Measurements from ENCODE around the gene POMT1. TPM values are rescaled to one million over a fixed set of nuclear protein-coding genes. Genes with fewer than 3 reads are reported as not detected.
A peak's percentile ranks its signal among the peaks of the same experiment; 100 is the strongest.
"Not testable (repeated sequence)": the region's sequence is repeated elsewhere in the genome, so short reads cannot be mapped to it uniquely, and the experiment has no call there.

The POMT1 gene
- total RNA-seq, 3 donors from 2014 or later (not counting 1 experiment from before 2014, with no cell fraction given) = 35.5 to 38.8 (median 36.3) TPM

GRCh38 chr9:131545003-131545785 is 42.5 kb downstream of the POMT1 start, which contains the start of gene PRRT1B:
Gene PRRT1B, plus strand, starts transcription at chr9:131545523. Its CDS starts 93 bp downstream, at chr9:131545616.
- peaks cover 33 to 45% of the 10 kb centered on the region in 2 donors for H3K27me3 Mint-ChIP-seq (ENCODE audit: low read depth in 2 of 2)
- 39% methylated on average over 50 of the region's 50 CpGs for WGBS (ENCODE audit: insufficient coverage)
- DNase-seq (no peak), ATAC-seq (no peak)
- no peak for TF ChIP-seq CTCF (IDR thresholded peaks at IDR 0.05)
- H3K4me3 ChIP-seq (ENCODE audit: low read length) = no peak within 1 kb of the TSS
- H3K27me3 ChIP-seq (ENCODE audit: control insufficient read depth, insufficient read depth, low read length) = peaks cover 21% of the 10 kb centered on the region
- H3K36me3 ChIP-seq (ENCODE audit: control insufficient read depth, insufficient read depth, low read length) = no peaks in the 10 kb centered on the region
- peaks cover 9% of the 10 kb centered on the region for H3K36me3 Mint-ChIP-seq
- H3K4me1 ChIP-seq (ENCODE audit: control insufficient read depth, insufficient read depth, low read length) = peaks cover 20% of the 10 kb centered on the region
- intact Hi-C loops (cut with micrococcal nuclease) = no loop called here
- peaks cover 20% of the 10 kb centered on the region for H3K9me3 ChIP-seq (ENCODE audit: control insufficient read depth, insufficient read depth, low read length)
- peaks cover 2 to 6% of the 10 kb centered on the region in 2 donors for H3K9me3 Mint-ChIP-seq
- H3K4me1 Mint-ChIP-seq = peaks cover 0 to 13% of the 10 kb centered on the region in 2 donors
- no peak within 1 kb of the TSS for H3K27ac Mint-ChIP-seq
- peak within 1 kb of the TSS; percentile 53 for H3K4me3 Mint-ChIP-seq
- no peak within 1 kb of the TSS for H3K27ac ChIP-seq (ENCODE audit: low read length)

- Mint-ChIP-seq H3K4me1 (peaks cover 0 to 13% of the 10 kb centered on the region in 2 donors), H3K9me3 (peaks cover 2 to 6% of the 10 kb centered on the region in 2 donors), H3K27ac (no peak overlapping the region), H3K27me3 (ENCODE audit: low read depth in 2 of 2) (peaks cover 39 to 50% of the 10 kb centered on the region in 2 donors), H3K4me3 (peak overlapping the region; percentile 53), H3K36me3 (peaks cover 9% of the 10 kb centered on the region)
- ATAC-seq (peak in 1 of 3 donors; percentile 10), DNase-seq (no peak)
- peaks cover 20% of the 10 kb centered on the region for H3K9me3 ChIP-seq (ENCODE audit: control insufficient read depth, insufficient read depth, low read length)
- WGBS (ENCODE audit: insufficient coverage) = 7% methylated on average over 30 of the region's 30 CpGs
- H3K4me3 ChIP-seq (ENCODE audit: low read length) = no peak overlapping the region
- peaks cover 17% of the 10 kb centered on the region for H3K4me1 ChIP-seq (ENCODE audit: control insufficient read depth, insufficient read depth, low read length)
- intact Hi-C loops (cut with micrococcal nuclease) = no loop called here
- no peak for TF ChIP-seq CTCF (IDR thresholded peaks at IDR 0.05)
- H3K27me3 ChIP-seq (ENCODE audit: control insufficient read depth, insufficient read depth, low read length) = peaks cover 21% of the 10 kb centered on the region
- H3K27ac ChIP-seq (ENCODE audit: low read length) = no peak overlapping the region
- no peaks in the 10 kb centered on the region for H3K36me3 ChIP-seq (ENCODE audit: control insufficient read depth, insufficient read depth, low read length)
Measured at GRCh38 chr9:131545786-131546335, 43.1 kb downstream of the POMT1 start.

GRCh38 chr9:131546336-131547084 is 43.8 kb downstream of the POMT1 start:
- ATAC-seq = no peak
- Histone ChIP-seq H3K4me1 (ENCODE audit: control insufficient read depth, insufficient read depth, low read length) (peaks cover 17% of the 10 kb centered on the region), H3K9me3 (ENCODE audit: control insufficient read depth, insufficient read depth, low read length) (peaks cover 20% of the 10 kb centered on the region), H3K27ac (ENCODE audit: low read length) (no peak overlapping the region), H3K4me3 (ENCODE audit: low read length) (no peak overlapping the region), H3K36me3 (ENCODE audit: control insufficient read depth, insufficient read depth, low read length) (no peaks in the 10 kb centered on the region), H3K27me3 (ENCODE audit: control insufficient read depth, insufficient read depth, low read length) (peaks cover 21% of the 10 kb centered on the region)
- H3K9me3 Mint-ChIP-seq = peaks cover 2 to 6% of the 10 kb centered on the region in 2 donors
- intact Hi-C loops (cut with micrococcal nuclease) = no loop called here
- peaks cover 9% of the 10 kb centered on the region for H3K36me3 Mint-ChIP-seq
- H3K27ac Mint-ChIP-seq = no peak overlapping the region
- peaks cover 39 to 53% of the 10 kb centered on the region in 2 donors for H3K27me3 Mint-ChIP-seq (ENCODE audit: low read depth in 2 of 2)
- TF ChIP-seq CTCF (IDR thresholded peaks at IDR 0.05) = no peak
- H3K4me1 Mint-ChIP-seq = peaks cover 0 to 13% of the 10 kb centered on the region in 2 donors
- H3K4me3 Mint-ChIP-seq = peak overlapping the region; percentile 57
- peak in 1 of 2 donors; percentile 32 for DNase-seq
- WGBS (ENCODE audit: insufficient coverage) = 8% methylated on average over 47 of the region's 49 CpGs

- H3K27me3 ChIP-seq (ENCODE audit: control insufficient read depth, insufficient read depth, low read length) = peaks cover 29% of the 10 kb centered on the region
- 87% methylated on average over 10 of the region's 10 CpGs for WGBS (ENCODE audit: insufficient coverage)
- peaks cover 44 to 63% of the 10 kb centered on the region in 2 donors for H3K27me3 Mint-ChIP-seq (ENCODE audit: low read depth in 2 of 2)
Measured at GRCh38 chr9:131549186-131549585, 46.5 kb downstream of the POMT1 start.

GRCh38 chr9:131550465-131550864 is 47.7 kb downstream of the POMT1 start:
- H3K27ac Mint-ChIP-seq; H3K9me3 Mint-ChIP-seq; ATAC-seq; H3K36me3 Mint-ChIP-seq; H3K4me3 Mint-ChIP-seq; H3K9me3 ChIP-seq (ENCODE audit: control insufficient read depth, insufficient read depth, low read length); H3K36me3 ChIP-seq (ENCODE audit: control insufficient read depth, insufficient read depth, low read length); intact Hi-C loops (cut with micrococcal nuclease); DNase-seq; H3K27ac ChIP-seq (ENCODE audit: low read length); H3K4me3 ChIP-seq (ENCODE audit: low read length): not testable (repeated sequence)
- Mint-ChIP-seq H3K4me1 (peaks cover 0 to 13% of the 10 kb centered on the region in 2 donors), H3K27me3 (ENCODE audit: low read depth in 2 of 2) (peaks cover 44 to 59% of the 10 kb centered on the region in 2 donors)
- Histone ChIP-seq H3K27me3 (ENCODE audit: control insufficient read depth, insufficient read depth, low read length) (peaks cover 32% of the 10 kb centered on the region), H3K4me1 (ENCODE audit: control insufficient read depth, insufficient read depth, low read length) (peaks cover 20% of the 10 kb centered on the region)
- 88% methylated on average over 8 of the region's 8 CpGs for WGBS (ENCODE audit: insufficient coverage)

More at GRCh38 chr9:131549186-131549585, 46.5 kb downstream of the POMT1 start:
- peaks cover 0 to 13% of the 10 kb centered on the region in 2 donors for H3K4me1 Mint-ChIP-seq
- ATAC-seq; H3K9me3 ChIP-seq (ENCODE audit: control insufficient read depth, insufficient read depth, low read length); H3K36me3 Mint-ChIP-seq; H3K36me3 ChIP-seq (ENCODE audit: control insufficient read depth, insufficient read depth, low read length); DNase-seq; H3K27ac ChIP-seq (ENCODE audit: low read length); intact Hi-C loops (cut with micrococcal nuclease); H3K4me3 Mint-ChIP-seq; H3K4me3 ChIP-seq (ENCODE audit: low read length); H3K27ac Mint-ChIP-seq; H3K9me3 Mint-ChIP-seq: not testable (repeated sequence)
- H3K4me1 ChIP-seq (ENCODE audit: control insufficient read depth, insufficient read depth, low read length) = peaks cover 17% of the 10 kb centered on the region

Measured in natural killer cell (primary cell).